ENCODE data around the gene HIC2.

HIC2 gene

GRCh38 chr22:21447694-21448402 is 30.7 kb downstream of the HIC2 start:
- TF ChIP-seq CTCF (conservative IDR thresholded peaks at IDR 0.05; ENCODE audit: low read depth), result no peak
- CTCF ChIA-PET, result no interaction called here
- no peak for DNase-seq (ENCODE audit: low spot score)
- POLR2A ChIA-PET (ENCODE audit: low non-redundant PET), result no interaction called here
- no peak overlapping the region for H3K27ac ChIP-seq

- ChIA-PET POLR2A (ENCODE audit: low non-redundant PET) (no interaction called here), CTCF (no interaction called here)
- no peak for TF ChIP-seq CTCF (conservative IDR thresholded peaks at IDR 0.05; ENCODE audit: low read depth)
- H3K27ac ChIP-seq, result no peak overlapping the region
- DNase-seq (ENCODE audit: low spot score), result no peak
Observed at GRCh38 chr22:21448627-21449416, 31.7 kb downstream of the HIC2 start.

- TF ChIP-seq CTCF (conservative IDR thresholded peaks at IDR 0.05; ENCODE audit: low read depth), result no peak
- CTCF ChIA-PET, result no interaction called here
- POLR2A ChIA-PET (ENCODE audit: low non-redundant PET), result no interaction called here
- no peak for DNase-seq (ENCODE audit: low spot score)
- H3K27ac ChIP-seq, result no peak overlapping the region
Observed at GRCh38 chr22:21449531-21450319, 32.6 kb downstream of the HIC2 start.

GRCh38 chr22:21450320-21450831 is 33.2 kb downstream of the HIC2 start:
- H3K27ac ChIP-seq, result no peak overlapping the region
- ChIA-PET CTCF (no interaction called here), POLR2A (ENCODE audit: low non-redundant PET) (no interaction called here)
- no peak for DNase-seq (ENCODE audit: low spot score)
- no peak for TF ChIP-seq CTCF (conservative IDR thresholded peaks at IDR 0.05; ENCODE audit: low read depth)

- POLR2A ChIA-PET (ENCODE audit: low non-redundant PET), result no interaction called here
- H3K27ac ChIP-seq, result no peak overlapping the region
- no peak for TF ChIP-seq CTCF (conservative IDR thresholded peaks at IDR 0.05; ENCODE audit: low read depth)
- CTCF ChIA-PET, result no interaction called here
- no peak for DNase-seq (ENCODE audit: low spot score)
Observed at GRCh38 chr22:21450858-21451353, 33.7 kb downstream of the HIC2 start.
